Hippocampal formation (tissue), 2 donors: ENCODE data around the gene ADAMTS4.

ENCODE experiments used
- DNase-seq, 2 donors: peaks; one replicate each; lab custom pipeline; 2025; lab: John Stamatoyannopoulos, UW

The ADAMTS4 gene

DNA sequence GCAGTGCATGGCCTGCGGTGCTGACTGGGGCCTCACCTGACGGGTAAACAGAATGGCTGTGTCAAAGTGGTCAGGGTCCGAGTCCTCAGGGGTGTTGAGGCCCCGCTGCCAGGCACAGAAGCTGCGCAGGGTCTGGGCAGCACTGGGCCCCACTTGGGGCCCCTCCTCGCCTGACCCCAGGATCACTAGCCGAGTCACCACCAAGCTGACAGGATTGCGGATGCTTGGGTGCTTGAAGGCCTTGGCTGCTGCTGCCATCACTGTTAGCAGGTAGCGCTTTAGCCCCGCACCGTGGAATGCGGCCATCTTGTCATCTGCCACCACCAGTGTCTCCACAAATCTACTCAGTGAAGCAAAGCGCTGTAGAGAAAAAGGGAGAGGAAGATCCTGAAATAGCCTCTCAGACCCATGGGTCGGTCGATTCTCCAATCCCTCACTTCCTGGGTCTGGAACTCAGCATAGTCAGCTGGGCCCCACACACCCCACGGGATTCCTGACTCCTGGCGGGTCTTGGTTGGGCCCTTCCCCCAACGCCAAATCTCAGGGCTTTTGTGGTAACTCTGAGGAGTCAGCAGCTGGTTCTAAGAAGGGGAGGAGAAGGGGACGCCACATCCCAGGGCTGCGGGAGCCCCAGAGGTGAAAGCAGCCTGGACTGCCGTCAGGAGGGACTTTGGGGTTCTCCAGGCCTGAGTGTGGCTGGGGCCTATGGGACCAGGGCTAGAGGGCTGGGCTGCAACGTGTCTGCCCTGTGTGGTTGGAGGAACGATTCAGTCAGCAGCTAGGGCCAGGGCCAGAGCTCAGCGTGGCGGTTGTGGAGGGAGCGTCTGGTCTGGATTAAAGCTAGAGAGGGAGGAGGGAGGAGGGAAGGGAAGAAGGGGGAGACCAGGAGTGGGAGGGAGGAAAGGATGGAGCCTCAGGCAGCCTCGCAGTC lies 2.1 kb downstream of the ADAMTS4 start:
- DNase-seq: peak; percentile 17 to 24

DNA sequence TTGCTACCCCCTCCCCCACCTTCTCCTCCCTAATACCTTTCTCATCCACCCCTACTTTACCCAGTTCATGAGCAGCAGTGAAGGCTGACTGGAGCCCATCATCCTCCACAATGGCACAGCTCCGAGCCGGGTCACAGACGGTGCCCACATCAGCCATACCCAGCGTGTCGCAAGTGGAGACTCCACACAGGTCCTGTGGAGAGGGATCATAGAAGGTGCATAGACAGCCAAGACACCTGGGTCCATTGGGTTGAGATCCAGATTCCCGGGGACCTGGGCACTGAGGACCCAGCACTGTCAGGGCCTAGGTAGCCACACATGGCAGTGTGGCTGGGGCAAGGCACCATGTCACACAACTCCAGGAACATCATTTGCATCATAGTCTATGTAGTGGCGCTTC lies 2.7 kb downstream of the ADAMTS4 start:
- DNase-seq: no peak

DNA sequence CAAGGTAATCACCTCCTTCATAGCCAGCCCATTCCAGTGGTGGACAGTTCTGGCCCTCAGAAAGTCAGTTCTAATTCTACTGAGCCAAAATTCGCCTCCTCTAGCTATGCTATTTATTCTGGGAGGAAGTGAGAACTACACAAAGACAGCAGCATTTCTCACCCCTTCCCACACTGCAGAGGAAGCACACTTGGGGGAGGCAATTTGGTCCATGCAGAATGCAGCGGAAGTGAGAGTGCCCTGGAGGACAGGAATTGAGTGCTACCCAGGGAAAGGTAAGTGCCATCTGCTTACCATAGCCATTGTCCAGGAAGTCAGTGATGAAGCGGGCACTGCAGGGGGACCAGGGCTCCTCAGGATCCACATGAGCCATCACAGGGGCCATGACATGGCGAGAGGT lies 3.7 kb downstream of the ADAMTS4 start:
- peak; percentile 11 to 25 for DNase-seq

DNA sequence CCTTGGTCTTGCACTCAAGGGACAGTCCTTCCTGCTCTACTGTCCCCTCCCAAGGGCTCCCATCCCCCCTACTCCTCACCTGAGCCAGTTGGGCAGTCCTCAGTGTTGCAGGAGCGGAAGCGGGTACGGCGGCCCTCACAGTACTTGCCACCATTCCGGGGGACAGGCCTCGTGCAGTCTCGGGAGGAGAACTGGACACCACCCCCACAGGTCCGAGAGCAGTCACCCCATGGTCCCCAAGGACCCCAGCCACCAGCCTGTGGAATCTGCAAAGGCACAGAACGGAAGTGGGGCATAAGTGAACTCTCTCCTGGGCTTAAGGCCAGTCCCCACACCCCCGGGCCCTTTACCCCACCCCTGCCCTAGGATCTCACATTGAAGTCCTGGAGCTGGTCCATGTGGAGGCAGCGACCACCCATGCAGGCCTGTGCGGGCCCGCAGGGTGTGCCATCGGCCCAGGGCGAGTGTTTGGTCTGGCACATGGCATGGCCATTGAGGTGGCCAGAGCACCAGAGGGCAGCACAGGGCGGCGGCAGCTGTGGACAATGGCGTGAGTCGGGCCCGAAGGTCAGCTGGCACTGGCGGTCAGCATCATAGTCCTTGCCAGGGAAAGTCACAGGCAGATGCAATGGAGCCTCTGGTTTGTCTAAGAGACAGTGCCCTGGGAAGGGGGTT lies 5.2 kb downstream of the ADAMTS4 start:
- peak; percentile 80 to 83 for DNase-seq

DNA sequence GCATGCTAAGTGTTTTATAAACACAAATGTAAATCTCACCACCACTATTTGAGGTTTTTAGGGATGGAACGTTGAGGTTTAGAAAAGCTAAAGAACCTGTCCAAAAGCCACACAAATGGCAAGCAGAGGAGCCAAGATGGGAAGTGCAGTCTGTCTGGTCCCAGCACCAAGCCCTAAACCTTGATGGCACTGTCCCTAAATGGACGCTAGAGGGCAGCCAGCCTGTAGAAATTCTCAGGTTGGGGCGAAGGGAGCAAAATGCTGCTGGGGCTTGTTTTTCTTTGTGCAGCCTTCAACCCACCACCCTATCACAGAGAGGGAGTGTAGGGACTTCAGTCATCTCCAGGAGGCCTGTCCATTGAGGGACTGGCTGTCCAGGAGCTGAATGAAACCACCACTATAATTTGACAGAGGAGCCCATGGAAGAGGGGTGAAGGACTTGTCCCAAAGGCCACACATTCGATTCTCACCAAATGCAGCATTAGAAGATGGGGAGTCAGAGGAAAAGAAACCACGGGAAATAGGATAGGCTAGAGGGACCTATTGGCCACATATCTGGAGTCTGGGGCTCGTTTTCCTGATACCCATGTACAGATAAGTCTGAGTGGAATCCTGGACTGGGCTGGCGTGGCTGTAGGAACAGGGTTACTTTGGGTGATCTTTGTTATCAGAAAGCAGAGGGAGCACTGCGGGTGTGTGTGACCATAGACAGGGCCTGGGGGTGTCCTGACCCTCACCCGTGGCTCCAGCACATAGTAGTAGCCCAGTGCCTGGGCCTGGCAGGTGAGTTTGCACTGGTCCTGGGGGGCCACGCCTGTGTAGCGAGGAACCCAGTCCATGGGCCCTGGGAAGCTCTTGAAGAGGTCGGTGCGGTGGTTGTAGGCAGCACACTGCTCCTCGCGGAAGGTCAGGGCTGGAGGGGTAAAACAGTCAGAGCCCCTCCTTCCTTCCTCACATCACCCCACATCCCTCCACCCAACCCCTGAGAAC lies 6.1 kb downstream of the ADAMTS4 start:
- DNase-seq: peak; percentile 59 to 84

DNA sequence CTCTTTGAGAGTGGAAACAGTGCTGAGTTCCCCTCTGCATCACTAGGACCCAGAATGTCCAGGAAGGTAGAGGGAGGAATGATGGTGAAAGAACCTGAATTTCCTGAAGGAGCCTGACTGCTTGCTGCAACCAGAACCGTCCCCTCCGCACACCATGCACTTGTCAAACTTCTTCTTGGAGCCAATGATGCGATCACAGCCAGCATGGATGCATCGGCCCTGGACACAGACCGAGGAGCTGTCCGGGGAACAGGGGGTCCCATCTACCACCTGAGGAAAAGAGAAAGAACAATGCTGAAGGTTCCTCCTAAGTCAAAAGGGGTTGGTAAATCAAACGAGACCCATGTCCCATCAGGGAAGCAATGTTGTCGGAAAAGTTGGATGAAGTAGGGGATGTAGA lies 6.9 kb downstream of the ADAMTS4 start:
- no peak for DNase-seq

DNA sequence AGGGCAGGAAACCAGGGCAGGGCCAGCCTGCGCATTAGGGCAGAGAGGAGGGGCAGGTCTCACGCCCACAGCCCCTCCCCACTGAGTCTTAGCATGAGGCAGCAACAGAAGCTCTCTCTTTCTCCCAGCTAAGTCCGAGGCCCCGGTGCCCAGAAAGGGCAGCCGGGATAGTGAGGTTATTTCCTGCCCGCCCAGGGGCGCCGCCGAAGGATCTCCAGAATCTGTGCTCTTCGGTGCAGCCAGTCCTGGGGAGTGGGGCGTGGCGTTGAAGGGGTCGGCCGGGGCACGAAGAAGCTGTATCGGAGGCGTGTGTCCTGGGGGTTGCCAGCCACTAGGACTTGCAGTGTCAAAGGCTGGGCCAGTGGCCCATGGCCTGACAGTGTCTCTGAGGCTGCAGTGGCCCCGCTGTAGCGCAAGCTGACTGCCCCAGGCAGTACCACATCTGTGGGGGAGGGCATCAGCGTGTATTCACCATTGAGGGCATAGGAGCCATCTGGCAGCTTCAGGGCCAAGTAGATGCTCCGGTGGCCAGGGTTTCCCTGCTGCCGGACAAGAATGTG lies 7.8 kb downstream of the ADAMTS4 start:
- peak; percentile 9 to 29 for DNase-seq

DNA sequence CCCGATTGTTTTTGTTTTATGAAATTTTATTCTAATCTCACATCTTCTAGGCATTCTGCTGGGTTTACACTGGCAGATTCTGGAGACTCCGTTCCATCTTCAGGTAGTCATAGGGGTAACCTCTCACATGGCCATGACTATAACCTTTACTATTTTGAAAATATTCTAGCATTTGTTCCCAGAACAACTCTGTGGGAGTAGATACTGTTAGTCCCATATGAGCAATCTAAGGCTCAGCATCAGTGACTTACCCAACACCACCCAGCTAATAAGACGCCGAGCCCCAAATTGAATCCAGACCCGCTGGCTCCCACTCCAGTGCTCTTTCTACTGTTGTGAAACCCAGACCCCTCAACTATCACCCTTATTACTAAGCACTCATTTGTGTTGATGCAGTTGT lies 9.8 kb downstream of the ADAMTS4 start:
- DNase-seq: no peak

DNA sequence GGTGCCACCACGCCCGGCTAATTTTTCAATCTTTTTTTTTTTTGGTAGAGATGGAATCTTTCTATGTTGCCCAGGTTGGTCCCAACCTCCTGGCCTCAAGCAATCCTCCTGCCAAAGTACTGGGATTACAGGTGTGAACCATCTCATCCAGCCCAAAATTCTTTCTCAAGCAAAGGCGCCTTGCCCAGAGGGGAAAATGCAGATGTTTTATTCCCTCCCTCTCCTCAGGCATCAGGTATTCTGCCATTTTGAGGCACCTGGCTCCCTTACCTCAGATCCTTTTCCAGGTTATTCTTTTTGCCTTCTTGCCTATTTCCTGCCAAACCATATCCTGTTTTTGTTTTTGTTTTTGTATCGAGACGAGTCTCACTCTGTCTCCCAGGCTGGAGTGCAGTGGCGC lies 10.5 kb downstream of the ADAMTS4 start:
- DNase-seq: no peak

DNA sequence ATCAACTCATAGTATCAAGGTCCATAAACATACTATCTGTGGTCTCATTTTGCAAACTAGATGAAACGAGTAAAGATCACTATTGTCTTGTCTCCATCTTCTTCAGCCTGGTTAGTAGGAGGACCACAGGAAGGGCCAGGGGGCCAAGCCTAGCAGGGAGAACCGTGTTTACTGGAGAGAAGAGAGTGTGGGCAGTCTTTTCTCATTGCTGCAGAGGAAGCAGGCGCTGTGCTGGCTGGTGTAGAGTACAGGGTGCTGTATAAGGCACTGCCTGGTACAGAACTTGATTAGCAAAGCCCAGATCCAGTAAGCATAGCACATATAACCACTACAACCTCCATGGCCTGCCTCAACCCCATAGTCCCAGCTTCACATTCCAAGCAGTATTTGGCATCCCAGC lies 11.5 kb downstream of the ADAMTS4 start:
- no peak for DNase-seq

DNA sequence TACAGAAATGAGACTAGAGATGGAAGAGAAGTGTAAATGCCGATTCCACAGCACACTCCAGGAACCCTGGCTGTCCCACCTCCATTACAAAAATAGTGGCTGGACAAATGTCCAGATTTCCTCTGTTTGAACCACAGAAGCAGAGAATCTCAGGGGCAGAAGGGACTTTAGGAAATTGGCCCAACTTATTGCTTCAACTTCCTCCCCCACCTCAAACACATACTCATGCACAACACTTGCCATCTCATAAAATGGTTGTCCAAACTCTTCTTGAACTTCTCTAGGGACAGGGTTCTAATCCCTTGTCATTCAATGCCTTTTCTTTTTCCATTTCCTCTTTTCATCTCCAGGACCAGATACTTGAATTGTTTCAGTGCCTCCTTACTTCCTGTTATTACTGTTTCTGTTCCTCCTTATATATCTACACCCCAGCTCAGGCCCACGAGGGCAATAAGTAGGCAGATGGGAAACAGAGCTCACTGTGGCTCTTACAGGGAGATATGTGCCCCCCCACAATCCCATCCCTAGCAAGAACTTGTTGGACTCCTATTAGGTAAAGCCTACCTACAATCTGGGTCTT lies 13.0 kb downstream of the ADAMTS4 start:
- DNase-seq: peak; percentile 8 to 29

DNA sequence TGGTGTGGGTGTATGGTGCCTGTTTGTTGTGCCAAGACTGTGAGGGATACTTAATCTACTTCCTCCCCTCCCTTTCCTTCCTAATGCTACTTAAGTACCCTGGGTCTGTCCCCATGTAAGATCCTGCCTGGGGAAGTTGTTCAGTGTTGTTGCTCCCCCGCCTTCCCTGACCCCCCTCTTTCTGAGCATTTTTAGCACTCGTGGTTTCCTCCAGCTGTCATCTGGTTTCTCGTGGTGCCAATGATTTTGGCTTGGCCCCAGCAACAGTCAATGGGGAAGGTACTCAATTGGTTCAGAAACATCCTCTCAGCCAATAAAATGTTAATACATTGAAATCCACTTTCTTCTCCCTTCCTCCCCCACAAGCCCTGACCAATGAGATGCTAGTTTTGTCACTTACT lies 13.6 kb downstream of the ADAMTS4 start:
- DNase-seq: peak; percentile 59 to 64

DNA sequence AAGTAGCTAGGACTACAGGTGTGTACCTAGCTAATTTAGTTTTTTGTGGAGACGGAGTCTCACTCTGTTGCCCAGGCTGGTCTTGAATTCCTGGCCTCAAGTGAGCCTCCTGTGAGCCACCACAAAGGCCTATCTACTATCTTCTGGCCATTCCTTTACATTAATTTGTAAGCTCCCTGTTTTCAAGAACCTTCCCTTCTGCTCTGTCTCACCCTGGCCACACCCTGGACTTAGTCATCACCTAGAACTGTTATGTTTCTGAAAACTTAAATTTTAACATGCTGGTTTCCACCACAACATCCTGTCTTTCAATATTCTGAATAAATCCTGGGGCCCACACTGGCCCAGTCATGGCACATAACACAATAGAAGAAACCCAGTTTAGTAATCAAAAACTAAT lies 16.6 kb downstream of the ADAMTS4 start:
- no peak for DNase-seq

DNA sequence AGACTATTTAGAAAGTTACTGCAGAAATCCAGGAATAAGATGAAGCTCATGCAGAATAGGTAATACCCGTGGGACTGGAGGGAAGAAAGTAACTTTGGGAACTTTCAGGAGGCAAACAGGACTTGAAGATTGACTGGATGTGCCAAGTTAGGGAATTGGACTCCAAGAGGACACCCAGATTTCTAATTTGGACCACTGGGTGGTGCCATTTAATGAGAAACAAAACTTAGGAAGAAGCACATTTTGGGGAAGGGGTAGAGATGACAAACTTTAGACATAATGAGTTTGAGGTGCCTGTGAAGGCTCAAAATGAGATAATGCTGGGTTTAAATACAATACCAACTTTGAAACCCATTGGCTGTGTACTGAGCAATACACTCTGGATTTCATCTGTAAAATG lies 18.2 kb downstream of the ADAMTS4 start:
- DNase-seq: no peak

DNA sequence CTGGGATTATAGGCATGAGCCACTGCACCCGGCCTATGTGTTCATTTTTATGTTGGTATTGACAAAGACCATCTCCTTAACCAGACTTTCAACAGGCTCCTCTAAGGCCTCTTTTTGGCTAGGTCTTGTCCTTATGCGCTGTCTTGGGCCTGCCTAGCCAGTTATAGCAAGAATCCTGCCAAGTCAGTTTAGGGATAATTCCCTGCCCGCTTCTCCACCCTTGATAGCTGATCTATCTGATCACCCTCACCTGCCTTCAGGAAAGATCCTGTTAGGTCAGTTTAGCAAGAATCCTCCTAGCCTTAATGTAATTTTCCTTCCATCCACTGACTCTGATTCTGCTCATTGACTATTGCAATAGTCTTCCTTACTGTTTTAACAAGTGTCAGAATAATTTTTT lies 19.2 kb downstream of the ADAMTS4 start:
- no peak for DNase-seq

DNA sequence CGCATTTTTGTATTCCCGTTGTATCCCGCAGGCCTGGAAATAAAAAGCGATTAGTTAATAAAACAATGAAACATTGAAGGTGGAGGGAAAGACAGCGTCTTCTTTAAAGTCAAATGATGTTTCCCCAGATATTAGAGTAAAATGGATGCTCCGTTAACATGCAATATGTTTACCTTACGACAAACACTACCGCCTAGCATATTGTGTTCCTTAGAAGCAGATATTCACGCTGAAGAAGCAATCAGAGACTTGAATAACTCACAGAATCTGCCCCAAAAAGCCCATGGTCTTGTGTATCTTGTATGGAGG lies 21.0 kb downstream of the ADAMTS4 start:
- DNase-seq: no peak

DNA sequence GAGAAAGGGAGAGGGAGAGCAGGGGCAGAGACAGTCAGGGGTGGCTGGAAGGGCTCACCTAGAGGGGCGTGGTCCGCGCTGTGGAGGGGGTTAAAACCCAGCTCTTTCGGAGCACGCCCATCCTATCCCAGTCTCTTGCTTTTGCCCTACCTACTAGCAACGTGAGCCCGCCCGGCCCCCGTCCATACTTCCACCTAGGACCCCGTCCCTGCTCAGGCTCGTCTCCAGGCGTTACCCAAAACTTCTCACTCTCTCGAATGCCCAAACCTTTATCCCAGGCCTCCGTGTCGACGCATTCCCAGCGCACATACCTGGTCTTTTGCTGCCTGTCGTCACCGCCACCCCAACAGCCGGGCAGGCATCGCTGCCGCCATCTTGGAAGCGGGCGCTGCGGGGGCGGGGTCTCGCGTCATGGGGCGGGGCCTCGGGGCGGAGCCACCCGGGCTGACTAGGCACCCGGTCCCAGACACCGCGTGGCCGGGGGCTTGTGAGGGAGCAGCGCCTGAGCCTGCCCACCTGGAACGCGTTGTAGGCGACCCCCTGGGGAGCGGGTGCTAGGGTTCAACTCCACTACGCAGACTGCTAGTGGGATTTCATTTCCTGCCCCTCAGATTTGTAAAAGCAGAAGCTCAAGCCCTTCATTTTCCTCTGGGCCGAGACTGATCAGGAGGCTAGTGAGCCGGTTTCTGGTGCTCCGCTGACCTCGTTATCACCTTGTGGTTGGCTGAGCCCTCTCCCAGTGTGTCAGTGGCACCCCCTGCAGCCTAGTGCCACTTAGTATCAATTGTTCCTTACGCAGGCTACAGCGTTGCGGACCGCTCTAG lies 21.5 kb downstream of the ADAMTS4 start, which contains the start of gene B4GALT3:
Gene B4GALT3, minus strand, starts transcription at position 396 of the 824 bp plus-strand sequence. CDS start 1,447 bp downstream, outside the sequence.
- peak; percentile 59 to 90 for DNase-seq

DNA sequence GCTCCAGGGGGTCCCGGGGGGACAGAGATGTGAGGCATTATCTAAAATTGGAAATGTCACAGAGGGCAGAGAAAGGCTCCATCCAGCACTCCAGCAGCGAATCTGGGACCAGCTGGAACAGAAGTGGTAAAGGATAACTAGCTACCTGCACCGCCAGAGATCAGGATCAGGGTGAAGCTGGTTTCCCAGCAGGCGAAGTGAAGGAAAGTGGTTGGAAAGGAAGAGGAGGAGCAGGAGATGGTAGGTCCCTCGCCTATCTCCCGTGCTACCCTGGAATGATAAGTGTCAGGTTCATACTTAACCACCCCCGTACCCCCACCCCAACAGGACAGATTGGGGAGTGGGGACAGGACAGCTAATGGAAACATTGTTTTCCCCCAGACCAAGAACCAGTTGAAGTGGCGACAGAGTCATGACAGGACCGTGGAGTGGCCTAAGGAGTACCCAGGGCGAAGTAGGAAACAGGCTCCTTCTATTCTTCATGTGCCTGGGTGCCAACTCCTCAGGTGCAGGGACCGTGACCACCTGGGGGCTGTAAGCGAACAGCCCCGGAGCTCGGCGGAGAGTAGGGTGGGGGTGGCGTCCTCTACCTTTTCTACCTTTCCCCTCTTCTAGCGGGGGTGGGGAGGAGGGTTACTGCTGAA lies 22.3 kb downstream of the ADAMTS4 start:
- no peak for DNase-seq

DNA sequence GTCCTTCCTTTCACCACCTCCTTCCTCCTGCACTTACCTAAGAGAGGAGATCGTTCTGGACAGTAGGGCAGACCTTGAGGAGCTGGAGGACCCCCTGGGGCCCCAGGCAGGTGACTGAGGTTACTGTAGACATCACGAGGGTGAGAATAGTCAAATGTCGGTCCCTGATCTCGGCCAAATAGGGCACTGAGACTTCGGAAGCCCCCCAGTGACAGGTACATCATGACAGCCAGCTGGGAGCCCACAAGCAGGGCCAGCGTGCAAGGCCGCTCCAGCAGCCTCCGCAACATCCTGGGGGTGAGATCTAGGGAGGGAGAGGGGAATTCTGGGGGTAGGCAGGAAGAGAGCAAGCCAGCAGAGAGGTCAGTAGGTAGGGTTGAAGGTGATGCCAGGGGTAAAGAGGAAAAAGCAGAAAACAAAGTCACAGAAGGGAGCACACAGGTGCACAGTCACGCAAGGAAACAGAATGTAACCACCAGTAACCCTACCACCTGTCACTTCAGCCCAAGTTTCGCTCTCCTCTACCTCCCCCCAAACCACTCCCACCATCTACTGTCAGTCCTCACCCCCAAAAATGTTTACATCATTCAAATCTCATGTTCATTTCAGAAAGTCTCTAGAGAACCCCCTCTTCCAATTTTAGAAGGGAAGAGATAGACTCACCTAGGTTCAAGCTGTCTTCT lies 22.9 kb downstream of the ADAMTS4 start:
- no peak for DNase-seq
